ENCODE results near the gene PCDHGA2.
"Not testable (repeated sequence)": the region's sequence is repeated elsewhere in the genome, so short reads cannot be mapped to it uniquely, and the experiment has no call there.

The PCDHGA2 gene

DNA sequence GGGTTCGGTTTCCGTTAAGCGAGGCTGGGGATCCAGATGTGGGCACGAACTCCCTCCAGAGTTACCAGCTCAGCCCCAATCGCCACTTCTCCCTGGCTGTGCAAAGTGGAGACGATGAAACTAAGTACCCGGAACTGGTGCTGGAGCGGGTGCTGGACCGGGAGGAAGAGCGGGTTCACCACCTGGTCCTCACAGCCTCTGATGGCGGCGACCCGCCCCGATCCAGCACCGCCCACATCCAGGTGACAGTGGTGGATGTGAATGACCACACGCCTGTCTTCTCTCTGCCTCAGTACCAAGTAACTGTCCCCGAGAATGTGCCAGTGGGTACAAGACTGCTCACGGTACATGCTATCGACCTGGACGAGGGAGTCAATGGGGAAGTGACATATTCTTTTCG is 44.8 kb downstream of the PCDHGA2 start:
- no peak for DNase-seq

DNA sequence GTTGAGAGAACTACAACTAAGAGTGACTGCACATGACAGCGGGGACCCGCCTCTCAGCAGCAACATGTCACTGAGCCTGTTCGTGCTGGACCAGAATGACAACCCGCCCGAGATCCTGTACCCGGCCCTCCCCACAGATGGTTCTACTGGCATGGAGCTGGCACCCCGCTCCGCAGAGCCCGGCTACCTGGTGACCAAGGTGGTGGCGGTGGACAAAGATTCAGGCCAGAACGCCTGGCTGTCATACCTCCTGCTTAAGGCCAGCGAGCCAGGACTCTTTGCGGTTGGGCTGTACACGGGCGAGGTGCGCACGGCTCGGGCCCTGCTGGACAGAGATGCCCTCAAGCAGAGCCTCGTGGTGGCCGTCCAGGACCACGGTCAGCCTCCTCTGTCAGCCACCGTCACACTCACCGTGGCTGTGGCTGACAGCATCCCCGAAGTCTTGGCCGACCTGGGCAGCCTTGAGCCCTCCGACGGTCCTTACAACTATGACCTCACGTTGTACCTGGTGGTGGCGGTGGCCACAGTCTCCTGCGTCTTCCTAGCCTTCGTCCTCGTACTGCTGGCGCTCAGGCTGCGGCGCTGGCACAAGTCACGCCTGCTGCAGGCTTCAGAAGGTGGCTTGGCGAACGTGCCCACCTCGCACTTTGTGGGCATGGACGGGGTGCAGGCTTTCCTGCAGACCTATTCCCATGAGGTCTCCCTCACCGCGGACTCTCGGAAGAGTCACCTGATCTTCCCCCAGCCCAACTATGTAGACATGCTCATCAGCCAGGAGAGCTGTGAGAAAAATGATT is 46.1 kb downstream of the PCDHGA2 start:
- DNase-seq: no peak

DNA sequence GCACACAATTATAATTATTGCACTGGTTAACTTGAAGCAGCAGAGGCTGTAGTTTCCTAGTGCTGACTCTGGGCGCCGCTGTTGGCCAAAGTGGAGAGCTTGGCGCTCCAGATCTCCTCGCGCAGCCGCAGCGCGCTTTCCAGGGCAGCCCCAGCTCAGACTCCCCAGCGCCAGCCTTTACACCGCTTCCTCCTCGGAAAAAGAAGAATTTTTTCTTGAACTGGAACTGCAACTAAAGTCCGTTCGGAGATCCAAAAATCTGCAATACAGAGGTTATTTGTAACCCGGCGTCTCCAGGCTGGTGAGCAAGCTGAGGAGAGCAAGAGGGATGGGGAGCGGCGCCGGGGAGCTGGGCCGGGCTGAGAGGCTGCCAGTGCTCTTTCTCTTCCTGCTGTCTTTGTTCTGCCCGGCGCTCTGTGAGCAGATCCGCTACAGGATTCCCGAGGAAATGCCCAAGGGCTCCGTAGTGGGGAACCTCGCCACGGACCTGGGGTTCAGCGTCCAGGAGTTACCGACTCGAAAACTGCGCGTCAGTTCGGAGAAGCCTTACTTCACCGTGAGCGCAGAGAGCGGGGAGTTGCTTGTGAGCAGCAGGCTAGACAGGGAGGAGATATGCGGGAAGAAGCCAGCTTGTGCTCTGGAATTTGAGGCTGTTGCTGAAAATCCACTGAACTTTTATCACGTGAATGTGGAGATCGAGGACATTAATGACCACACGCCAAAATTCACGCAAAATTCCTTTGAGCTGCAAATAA is 49.2 kb downstream of the PCDHGA2 start, which contains the start of gene PCDHGB4:
TSS of gene PCDHGB4 (plus strand) at position 142 of the 755 bp plus-strand sequence. CDS start at position 329, 187 bp downstream.
- DNase-seq: not testable (repeated sequence)

DNA sequence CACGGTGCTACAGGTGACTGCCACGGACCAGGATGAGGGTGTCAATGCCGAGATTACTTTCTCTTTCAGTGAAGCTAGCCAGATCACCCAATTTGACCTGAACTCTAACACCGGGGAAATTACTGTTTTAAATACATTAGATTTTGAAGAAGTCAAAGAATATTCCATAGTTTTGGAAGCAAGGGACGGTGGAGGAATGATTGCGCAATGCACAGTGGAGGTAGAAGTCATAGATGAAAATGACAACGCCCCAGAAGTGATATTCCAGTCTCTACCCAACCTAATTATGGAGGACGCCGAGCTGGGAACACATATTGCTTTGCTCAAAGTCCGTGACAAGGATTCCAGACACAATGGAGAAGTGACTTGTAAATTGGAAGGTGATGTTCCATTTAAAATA is 50.1 kb downstream of the PCDHGA2 start:
- no peak for DNase-seq

DNA sequence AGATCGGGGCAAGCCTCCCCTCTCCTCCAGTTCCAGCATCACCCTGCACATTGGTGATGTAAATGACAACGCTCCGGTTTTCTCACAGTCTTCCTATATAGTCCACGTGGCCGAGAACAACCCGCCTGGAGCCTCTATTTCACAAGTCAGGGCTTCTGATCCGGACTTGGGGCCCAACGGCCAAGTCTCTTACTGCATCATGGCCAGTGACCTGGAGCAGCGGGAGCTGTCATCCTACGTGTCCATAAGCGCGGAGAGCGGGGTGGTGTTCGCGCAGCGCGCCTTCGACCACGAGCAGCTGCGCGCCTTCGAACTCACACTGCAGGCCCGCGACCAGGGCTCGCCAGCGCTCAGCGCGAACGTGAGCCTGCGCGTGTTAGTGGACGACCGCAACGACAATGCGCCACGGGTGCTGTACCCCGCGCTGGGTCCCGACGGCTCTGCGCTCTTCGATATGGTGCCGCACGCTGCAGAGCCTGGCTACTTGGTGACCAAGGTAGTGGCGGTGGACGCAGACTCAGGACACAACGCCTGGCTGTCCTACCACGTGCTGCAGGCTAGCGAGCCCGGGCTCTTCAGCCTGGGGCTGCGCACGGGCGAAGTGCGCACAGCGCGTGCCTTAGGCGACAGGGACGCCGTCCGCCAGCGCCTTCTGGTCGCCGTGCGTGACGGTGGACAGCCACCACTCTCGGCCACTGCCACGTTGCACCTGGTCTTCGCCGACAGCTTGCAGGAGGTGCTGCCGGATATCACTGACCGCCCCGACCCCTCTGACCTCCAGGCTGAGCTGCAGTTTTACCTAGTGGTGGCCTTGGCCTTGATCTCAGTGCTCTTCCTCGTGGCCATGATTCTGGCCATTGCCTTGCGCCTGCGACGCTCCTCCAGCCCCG is 50.8 kb downstream of the PCDHGA2 start:
- DNase-seq: no peak

DNA sequence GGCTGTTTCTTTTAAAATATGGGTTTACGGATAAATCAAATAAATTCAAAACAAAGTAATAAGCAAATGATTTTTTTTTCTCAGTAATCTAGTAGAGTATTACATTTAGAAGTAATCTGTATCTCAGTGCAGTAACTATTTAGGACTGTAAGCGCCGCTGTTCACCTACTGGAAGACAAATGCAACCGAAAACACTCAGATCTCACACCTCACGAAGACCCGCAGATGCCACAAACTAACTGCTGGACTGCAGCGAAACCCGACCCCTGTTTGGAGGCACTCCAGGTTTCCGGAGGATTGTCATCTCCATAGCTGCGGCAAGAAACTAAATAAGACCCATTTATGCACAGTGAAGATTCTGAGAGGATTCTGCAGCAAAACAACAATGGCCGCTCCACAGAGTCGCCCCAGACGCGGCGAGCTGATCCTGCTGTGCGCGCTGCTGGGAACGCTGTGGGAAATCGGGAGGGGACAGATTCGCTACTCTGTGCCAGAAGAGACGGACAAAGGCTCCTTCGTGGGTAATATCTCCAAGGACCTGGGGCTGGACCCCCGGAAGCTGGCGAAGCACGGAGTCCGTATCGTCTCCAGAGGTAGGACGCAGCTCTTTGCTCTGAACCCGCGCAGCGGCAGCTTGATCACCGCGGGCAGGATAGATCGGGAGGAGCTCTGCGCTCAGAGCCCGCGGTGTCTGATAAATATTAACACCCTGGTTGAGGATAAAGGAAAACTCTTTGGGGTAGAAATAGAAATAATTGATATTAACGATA is 54.1 kb downstream of the PCDHGA2 start, which contains the start of gene PCDHGA8:
TSS of gene PCDHGA8 (plus strand) at position 205 of the 770 bp plus-strand sequence. CDS start at position 386, 181 bp downstream.
- peak; percentile 17 to 27 for DNase-seq
